GM12891 (cell line): ENCODE data around the gene CIB4.

Experiments used
- POLR2A ChIP-seq: IDR thresholded peaks from 2 replicates; pipeline ENCODE4 v1.6.1; 2011; ENCODE audit warnings: low read depth, low read length, control low read depth
- POLR2AphosphoS5 ChIP-seq: IDR thresholded peaks from 2 replicates; pipeline ENCODE4 v1.6.1; 2011; ENCODE audit warnings: low read depth, low read length, control low read depth
- SPI1 ChIP-seq: IDR thresholded peaks from 2 replicates; pipeline ENCODE4 v1.6.1; 2011; ENCODE audit warnings: low read depth, low read length, control low read depth
- TAF1 ChIP-seq: IDR thresholded peaks from 2 replicates; pipeline ENCODE4 v1.6.1; 2011; ENCODE audit warnings: low read depth, low read length, control low read depth

DNA sequence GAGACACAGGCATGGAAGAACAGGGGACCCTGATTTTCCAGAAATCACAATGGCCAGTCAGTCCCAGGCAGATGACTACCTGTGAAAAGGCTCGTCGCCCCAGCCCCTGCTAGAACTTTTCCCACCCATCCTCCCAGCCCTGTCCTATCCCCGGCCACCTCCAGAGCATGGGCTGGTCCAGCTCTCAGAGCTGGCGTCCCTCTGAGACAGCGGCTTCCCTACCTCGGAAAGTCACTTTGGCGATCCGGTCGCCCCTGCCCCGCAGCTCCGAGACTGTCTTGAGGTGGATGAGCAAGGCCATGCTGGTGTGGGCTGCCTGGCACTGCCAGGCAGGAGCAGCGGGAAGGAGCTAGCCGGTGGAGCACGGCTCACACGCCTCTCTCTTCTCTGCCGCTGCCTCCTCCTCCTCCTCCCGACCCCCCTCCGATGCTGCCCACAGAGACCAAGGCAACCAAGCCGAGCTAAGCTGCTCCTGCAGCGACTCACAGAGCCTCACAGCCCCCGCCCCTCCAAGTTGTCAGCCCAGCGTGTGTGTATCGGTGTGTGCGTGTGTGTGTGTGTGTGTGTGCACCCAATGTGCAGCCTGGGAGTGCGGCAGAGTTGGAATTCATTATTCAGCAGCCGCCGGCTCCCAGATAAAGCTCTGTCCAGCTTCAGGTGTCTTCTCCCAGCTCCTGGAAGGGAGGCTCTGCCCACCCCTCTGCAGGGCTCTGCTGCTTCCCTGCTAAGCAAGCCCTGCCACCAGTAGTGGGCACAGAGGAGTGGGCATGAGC lies 82.7 kb downstream of the CIB4 start:
- TF ChIP-seq TAF1, result no peak
- TF ChIP-seq POLR2AphosphoS5, result no peak
- TF ChIP-seq POLR2A, result no peak
- no peak for TF ChIP-seq SPI1
